Breast epithelium (tissue), 3 donors: ENCODE results near the gene EXOC3L2.

Source experiments
- POLR2A ChIP-seq: fragments of 450-650 bp; IDR thresholded peaks from one replicate; pipeline ENCODE4 v1.6.1; 2016; ENCODE audit warnings: antibody characterized with exemption, mild to moderate bottlenecking, moderate library complexity
- POLR2AphosphoS5 ChIP-seq, 3 donors: sonication (generic); formaldehyde crosslinking; IDR thresholded peaks; one replicate each; pipeline ENCODE4 v1.6.1; 2017; ENCODE audit warnings: antibody characterized with exemption in 3 of 3
- TF ChIP-seq, protein P1 (sequence below), 3 donors: fragments of 450-650 bp; IDR thresholded peaks; one replicate each; pipeline ENCODE4 v1.5.1; 2016 to 2017; ENCODE audit warnings: antibody characterized with exemption in 3 of 3, mild to moderate bottlenecking in 3 of 3, moderate library complexity in 3 of 3

DNA sequence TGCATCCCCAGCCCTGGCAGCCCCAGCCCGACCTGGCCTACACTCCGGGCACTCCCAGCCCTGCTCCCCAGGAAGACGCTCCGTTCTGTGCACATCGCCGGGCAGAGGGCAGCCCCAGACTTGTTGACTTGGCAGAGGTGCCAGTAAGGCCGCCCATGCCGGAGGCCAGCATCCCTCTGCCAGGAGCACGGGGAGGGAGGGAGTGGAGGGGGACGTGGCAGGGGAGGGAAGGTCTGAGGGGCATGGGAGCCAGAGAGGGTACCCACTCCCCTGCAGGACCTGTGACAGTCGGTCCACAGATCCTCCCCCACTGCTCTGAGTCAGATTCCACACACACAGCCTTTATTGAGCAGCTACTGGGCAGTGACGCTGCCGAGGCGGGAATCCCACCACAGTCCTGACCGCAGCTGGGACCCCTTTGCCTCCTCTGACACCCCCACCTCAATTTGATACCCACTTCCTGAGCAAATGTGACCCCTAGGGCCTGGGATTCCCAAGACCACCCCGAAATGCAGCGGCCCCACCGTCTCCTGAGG is 82.5 kb downstream of the EXOC3L2 start:
- TF ChIP-seq, protein P1, sequence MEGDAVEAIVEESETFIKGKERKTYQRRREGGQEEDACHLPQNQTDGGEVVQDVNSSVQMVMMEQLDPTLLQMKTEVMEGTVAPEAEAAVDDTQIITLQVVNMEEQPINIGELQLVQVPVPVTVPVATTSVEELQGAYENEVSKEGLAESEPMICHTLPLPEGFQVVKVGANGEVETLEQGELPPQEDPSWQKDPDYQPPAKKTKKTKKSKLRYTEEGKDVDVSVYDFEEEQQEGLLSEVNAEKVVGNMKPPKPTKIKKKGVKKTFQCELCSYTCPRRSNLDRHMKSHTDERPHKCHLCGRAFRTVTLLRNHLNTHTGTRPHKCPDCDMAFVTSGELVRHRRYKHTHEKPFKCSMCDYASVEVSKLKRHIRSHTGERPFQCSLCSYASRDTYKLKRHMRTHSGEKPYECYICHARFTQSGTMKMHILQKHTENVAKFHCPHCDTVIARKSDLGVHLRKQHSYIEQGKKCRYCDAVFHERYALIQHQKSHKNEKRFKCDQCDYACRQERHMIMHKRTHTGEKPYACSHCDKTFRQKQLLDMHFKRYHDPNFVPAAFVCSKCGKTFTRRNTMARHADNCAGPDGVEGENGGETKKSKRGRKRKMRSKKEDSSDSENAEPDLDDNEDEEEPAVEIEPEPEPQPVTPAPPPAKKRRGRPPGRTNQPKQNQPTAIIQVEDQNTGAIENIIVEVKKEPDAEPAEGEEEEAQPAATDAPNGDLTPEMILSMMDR (IDR thresholded peaks at IDR 0.05): no peak
- no peak for TF ChIP-seq POLR2A
- no peak for TF ChIP-seq POLR2AphosphoS5 (IDR thresholded peaks at IDR 0.05)
